KOPT-K1 (cell line): ENCODE results near the gene TEX38.

Experiments used
- H3K27ac ChIP-seq: fragments of 200-600 bp; sonication (generic); 2 replicates; pipeline ENCODE4 v1.5.1; 2016; ENCODE audit warnings: antibody characterized with exemption, mild to moderate bottlenecking, low read depth, low read length; ENCODE audit not compliant: poor library complexity, severe bottlenecking
- H3K36me3 ChIP-seq: fragments of 200-600 bp; sonication (generic); 2 replicates; pipeline ENCODE4 v1.5.1; 2017; ENCODE audit warnings: antibody characterized with exemption, mild to moderate bottlenecking, low read length, moderate library complexity; ENCODE audit not compliant: insufficient read depth
- H3K9me3 ChIP-seq: fragments of 200-600 bp; sonication (generic); 2 replicates; pipeline ENCODE4 v1.5.1; 2017; ENCODE audit warnings: antibody characterized with exemption, low read length, mild to moderate bottlenecking; ENCODE audit not compliant: insufficient read depth, poor library complexity, severe bottlenecking

Gene TEX38

GRCh38 chr1:46670134-46670533 lies 1.5 kb upstream of the TEX38 start:
- no peak overlapping the region for H3K27ac ChIP-seq
- peaks cover 31% of the 10 kb centered on the region for H3K36me3 ChIP-seq
- no peaks in the 10 kb centered on the region for H3K9me3 ChIP-seq

- H3K9me3 ChIP-seq: no peaks in the 10 kb centered on the region
- H3K27ac ChIP-seq: no peak overlapping the region
Measured at GRCh38 chr1:46672696-46673095, 1.0 kb downstream of the TEX38 start.

GRCh38 chr1:46673749-46674182 lies 2.1 kb downstream of the TEX38 start:
- Histone ChIP-seq H3K27ac (no peak overlapping the region), H3K36me3 (peaks cover 52% of the 10 kb centered on the region)

More at GRCh38 chr1:46672696-46673095, 1.0 kb downstream of the TEX38 start:
- H3K36me3 ChIP-seq: peaks cover 41% of the 10 kb centered on the region

DNA sequence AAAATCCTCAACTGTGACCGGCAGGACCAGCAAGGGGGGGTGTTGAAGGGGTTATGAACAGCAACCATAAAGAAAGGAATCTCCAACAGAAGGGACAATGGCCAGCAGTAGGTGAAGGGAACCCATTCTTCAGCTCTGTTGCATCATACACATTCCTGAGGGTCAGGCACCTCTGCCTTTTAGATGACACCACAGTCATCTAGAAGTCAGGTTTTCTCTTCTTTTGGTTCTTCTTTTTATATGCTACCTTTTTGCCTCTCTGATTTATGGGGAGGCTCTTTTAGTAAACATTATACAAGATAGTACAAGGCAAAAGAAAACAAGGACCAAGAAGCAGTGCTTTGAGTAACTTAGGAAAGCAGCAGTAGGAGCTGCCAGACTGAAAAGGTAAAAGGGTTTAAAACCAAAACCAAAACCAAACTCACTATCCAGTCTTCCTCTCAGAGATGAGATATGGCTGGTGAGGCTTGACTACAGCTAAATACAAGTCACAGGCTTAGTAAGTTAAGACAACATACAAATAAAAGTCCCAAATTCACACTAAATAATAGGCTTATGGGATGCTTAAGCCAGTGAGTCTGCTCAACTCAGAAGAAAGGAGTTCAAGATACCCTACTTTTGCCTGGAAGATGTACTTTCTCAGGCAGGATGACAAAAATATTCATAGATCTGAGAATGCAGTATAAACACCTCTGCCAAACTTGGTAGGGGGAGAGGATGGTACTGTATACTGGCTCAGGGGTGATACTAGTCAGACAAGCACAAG lies 4.1 kb downstream of the TEX38 start:
- no peaks in the 10 kb centered on the region for H3K9me3 ChIP-seq
- peak overlapping the region; percentile 59 for H3K27ac ChIP-seq
- peaks cover 72% of the 10 kb centered on the region for H3K36me3 ChIP-seq

More at GRCh38 chr1:46673749-46674182, 2.1 kb downstream of the TEX38 start:
- H3K9me3 ChIP-seq: no peaks in the 10 kb centered on the region

- Histone ChIP-seq H3K36me3 (peaks cover 79% of the 10 kb centered on the region), H3K27ac (peak overlapping the region; percentile 59), H3K9me3 (no peaks in the 10 kb centered on the region)
Measured at GRCh38 chr1:46676531-46676930, 4.9 kb downstream of the TEX38 start.

DNA sequence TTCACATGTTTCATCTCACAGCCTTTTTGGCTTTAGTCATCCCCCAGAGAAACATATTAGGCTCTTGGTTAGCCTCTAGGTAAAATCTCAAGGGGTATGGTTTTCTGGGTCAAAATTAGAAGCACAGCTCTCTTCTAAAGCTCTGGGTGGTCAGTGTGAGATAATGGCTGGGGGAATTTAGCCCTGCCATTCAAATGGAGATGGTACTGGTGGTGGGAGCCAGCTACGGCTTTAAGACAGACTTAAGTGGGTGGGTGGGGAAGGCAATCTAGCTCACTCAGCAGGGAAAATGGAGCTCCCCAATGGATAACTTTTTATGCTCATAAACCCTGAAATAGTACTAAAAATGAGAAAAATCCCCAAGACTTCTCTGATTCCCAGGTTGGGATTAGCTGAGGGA lies 5.7 kb downstream of the TEX38 start:
- peak overlapping the region; percentile 59 for H3K27ac ChIP-seq
- no peaks in the 10 kb centered on the region for H3K9me3 ChIP-seq
- H3K36me3 ChIP-seq: peaks cover 88% of the 10 kb centered on the region

GRCh38 chr1:46679789-46680573 lies 8.3 kb downstream of the TEX38 start:
- peaks cover 92% of the 10 kb centered on the region for H3K36me3 ChIP-seq
- no peak overlapping the region for H3K27ac ChIP-seq

DNA sequence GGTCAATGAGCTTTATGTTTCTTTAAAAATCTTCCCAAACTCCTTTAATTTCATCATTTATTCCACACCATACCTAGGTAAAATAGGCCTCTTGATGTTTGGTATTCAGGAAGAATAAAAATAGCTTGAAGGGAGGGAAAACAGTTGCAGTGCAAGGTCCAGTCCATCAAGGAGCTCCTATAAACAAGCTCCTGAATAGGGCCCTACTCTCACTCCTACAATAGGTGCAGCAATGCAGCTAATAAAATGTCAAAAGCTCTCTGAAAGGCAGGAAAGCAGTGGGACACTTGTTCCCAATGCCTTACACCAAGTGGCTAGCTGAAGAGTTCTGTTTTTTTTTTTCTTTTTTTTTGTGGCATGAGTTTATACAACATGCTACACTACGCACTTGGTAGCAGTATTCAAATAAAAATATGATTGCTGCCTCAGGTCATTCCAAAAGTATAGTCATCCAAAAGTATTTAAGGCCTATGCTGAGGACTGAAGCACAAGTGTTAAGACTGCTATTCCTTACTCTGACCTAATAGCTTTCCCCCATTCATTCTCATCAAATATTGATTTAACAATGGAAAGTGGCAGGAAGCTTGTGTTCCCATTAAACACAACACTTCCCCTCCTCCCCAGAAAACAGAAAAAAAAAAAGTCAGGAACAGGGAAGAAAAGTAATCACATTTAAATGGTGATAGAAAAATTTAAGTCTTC lies 9.8 kb downstream of the TEX38 start:
- H3K9me3 ChIP-seq: no peaks in the 10 kb centered on the region
- no peak overlapping the region for H3K27ac ChIP-seq
- H3K36me3 ChIP-seq: peaks cover 100% of the 10 kb centered on the region

More at GRCh38 chr1:46679789-46680573, 8.3 kb downstream of the TEX38 start:
- H3K9me3 ChIP-seq: no peaks in the 10 kb centered on the region

GRCh38 chr1:46682064-46682463 lies 10.4 kb downstream of the TEX38 start:
- H3K27ac ChIP-seq: no peak overlapping the region
- H3K9me3 ChIP-seq: no peaks in the 10 kb centered on the region
- peaks cover 100% of the 10 kb centered on the region for H3K36me3 ChIP-seq

GRCh38 chr1:46684670-46685069 lies 13.0 kb downstream of the TEX38 start:
- H3K27ac ChIP-seq: no peak overlapping the region
- peaks cover 96% of the 10 kb centered on the region for H3K36me3 ChIP-seq
- no peaks in the 10 kb centered on the region for H3K9me3 ChIP-seq

DNA sequence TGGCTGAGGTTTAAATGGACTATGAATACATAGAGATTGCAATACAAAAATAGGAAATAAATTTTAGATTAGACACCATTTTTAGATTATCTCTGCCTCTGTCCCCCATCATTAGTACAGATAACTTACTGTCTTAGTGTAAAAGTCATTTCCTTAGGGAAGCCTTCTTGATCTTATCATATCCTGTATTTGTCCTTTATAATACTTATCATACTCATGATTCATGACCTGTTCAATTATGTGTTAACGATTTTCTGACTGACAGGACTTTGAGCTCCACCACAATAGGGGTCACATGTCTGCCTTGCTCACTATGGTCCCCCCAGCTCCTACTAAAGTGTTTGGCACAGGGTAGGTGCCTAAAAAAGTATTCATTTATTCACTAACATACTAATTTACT lies 14.6 kb downstream of the TEX38 start:
- H3K9me3 ChIP-seq: no peaks in the 10 kb centered on the region
- H3K36me3 ChIP-seq: peaks cover 93% of the 10 kb centered on the region
- H3K27ac ChIP-seq: peak overlapping the region; percentile 50

GRCh38 chr1:46687093-46687659 lies 15.5 kb downstream of the TEX38 start:
- H3K9me3 ChIP-seq: no peaks in the 10 kb centered on the region
- peaks cover 93% of the 10 kb centered on the region for H3K36me3 ChIP-seq
- H3K27ac ChIP-seq: peak overlapping the region; percentile 50

GRCh38 chr1:46687921-46688509 lies 16.4 kb downstream of the TEX38 start:
- Histone ChIP-seq H3K9me3 (no peaks in the 10 kb centered on the region), H3K36me3 (peaks cover 93% of the 10 kb centered on the region), H3K27ac (peak overlapping the region; percentile 50)

GRCh38 chr1:46689356-46689755 lies 17.7 kb downstream of the TEX38 start:
- Histone ChIP-seq H3K27ac (peak overlapping the region; percentile 50), H3K36me3 (peaks cover 81% of the 10 kb centered on the region), H3K9me3 (no peaks in the 10 kb centered on the region)
